Measurements from ENCODE around the gene FAM184A. TPM values are rescaled to one million over a fixed set of nuclear protein-coding genes. Genes with fewer than 3 reads are reported as not detected.

FAM184A gene
- polyA plus RNA-seq, 1 donor (not counting 4 experiments of a cell fraction or from before 2014, with no cell fraction given): 0.20 TPM

DNA sequence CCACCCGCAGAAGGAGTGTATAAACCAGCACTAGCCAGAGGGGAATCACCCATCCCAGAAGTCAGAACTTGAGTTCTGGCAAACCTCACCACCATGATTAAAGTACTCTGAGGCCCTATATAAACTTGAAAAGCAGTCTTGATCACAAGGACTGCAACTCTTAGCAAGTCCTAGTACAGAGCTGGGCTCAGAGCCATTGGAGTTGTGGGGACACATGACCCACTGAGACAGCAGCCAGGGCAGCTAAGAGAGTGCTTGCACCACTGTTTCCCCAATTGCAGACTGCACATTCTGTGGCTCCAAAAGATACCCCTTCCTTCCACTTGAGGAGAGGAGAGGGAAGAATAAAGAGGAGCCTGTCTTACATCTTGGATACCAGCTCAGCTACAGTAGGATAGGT lies 138.8 kb downstream of the FAM184A start:
- no peak overlapping the region for H3K9ac ChIP-seq (ENCODE audit: control insufficient read depth, extremely low read depth, insufficient read depth, low read length)
- H3K4me3 ChIP-seq (ENCODE audit: control insufficient read depth in 2 of 3, extremely low read depth in 1 of 3, insufficient read depth in 2 of 3, low read depth in 1 of 3, low read length in 3 of 3): no peak overlapping the region
- FAIRE-seq: no peak
- no peaks in the 10 kb centered on the region for H3K9me1 ChIP-seq (ENCODE audit: control insufficient read depth, extremely low read depth, insufficient read depth, low read length)
- dilution Hi-C loops (cut with MboI; ENCODE audit: extremely low pct_ligation_motif_present, low sequenced_read_pairs): no loop called here
- TF ChIP-seq, protein P1, sequence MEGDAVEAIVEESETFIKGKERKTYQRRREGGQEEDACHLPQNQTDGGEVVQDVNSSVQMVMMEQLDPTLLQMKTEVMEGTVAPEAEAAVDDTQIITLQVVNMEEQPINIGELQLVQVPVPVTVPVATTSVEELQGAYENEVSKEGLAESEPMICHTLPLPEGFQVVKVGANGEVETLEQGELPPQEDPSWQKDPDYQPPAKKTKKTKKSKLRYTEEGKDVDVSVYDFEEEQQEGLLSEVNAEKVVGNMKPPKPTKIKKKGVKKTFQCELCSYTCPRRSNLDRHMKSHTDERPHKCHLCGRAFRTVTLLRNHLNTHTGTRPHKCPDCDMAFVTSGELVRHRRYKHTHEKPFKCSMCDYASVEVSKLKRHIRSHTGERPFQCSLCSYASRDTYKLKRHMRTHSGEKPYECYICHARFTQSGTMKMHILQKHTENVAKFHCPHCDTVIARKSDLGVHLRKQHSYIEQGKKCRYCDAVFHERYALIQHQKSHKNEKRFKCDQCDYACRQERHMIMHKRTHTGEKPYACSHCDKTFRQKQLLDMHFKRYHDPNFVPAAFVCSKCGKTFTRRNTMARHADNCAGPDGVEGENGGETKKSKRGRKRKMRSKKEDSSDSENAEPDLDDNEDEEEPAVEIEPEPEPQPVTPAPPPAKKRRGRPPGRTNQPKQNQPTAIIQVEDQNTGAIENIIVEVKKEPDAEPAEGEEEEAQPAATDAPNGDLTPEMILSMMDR (optimal IDR thresholded peaks at IDR 0.05 in 1 of 3, IDR thresholded peaks at IDR 0.05 in 1 of 3, conservative IDR thresholded peaks at IDR 0.05 in 1 of 3; ENCODE audit: extremely low read depth in 1 of 3, insufficient read depth in 2 of 3, low read length in 3 of 3): no peak
- TF ChIP-seq EZH2 (IDR thresholded peaks at IDR 0.05; ENCODE audit: low read length): no peak
- no peak overlapping the region for H3K4me2 ChIP-seq (ENCODE audit: control insufficient read depth, extremely low read depth, insufficient read depth, low read depth, low read length)
- H3K79me2 ChIP-seq (ENCODE audit: control insufficient read depth, insufficient read depth, low read length): no peaks in the 10 kb centered on the region
- no peaks in the 10 kb centered on the region for H3K9me3 ChIP-seq (ENCODE audit: control insufficient read depth, low read depth, low read length)
- no peak for DNase-seq (ENCODE audit: low read depth, low spot score)
- no peaks in the 10 kb centered on the region for H3K27me3 ChIP-seq (ENCODE audit: control insufficient read depth, extremely low read depth, insufficient read depth, low read length)
- H2AFZ ChIP-seq (ENCODE audit: control insufficient read depth, low read length): no peak overlapping the region
- H4K20me1 ChIP-seq (ENCODE audit: control insufficient read depth, extremely low read depth, insufficient read depth, low read length): no peaks in the 10 kb centered on the region
- H3K27ac ChIP-seq (ENCODE audit: control insufficient read depth, insufficient read depth, low read length): no peak overlapping the region
- H3K4me1 ChIP-seq (ENCODE audit: control insufficient read depth, extremely low read depth, insufficient read depth, low read length): no peaks in the 10 kb centered on the region
- no peaks in the 10 kb centered on the region for H3K36me3 ChIP-seq (ENCODE audit: control insufficient read depth in 2 of 2, extremely low read depth in 1 of 2, insufficient read depth in 2 of 2, low read length in 2 of 2)

DNA sequence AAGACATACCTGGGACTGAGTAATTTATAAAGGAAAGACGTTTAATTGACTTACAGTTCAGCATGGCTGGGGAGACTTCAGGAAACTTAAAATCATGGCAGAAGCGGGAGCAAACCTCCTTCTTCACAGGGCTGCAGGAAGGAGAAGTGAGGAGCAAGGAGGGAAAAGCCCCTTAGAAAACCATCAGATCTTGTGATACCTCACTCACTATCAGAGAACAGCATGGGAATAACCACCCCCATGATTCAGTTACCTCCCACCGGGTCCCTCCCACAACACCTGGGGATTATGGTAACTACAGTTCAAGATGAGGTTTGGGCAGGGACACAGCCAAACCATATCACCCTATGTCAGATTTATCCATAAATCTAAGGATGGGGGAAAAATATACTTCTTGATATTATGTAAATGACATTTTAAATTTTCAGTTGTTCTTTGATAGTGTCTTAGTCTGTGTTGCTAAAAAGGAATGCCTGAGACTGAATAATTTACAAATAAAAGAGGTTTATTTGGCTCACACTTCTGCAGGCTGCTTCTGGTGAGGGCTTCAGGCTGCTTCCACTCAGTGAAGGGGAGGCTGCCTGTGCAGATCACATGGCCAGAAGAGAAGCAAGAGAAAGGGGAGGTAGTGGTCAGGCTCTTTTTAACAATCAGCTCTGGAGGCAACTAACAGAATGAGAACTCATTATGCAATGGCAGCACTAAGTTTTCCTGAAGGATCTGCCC lies 142.3 kb downstream of the FAM184A start:
- no peaks in the 10 kb centered on the region for H3K9me3 ChIP-seq (ENCODE audit: control insufficient read depth, low read depth, low read length)
- H4K20me1 ChIP-seq (ENCODE audit: control insufficient read depth, extremely low read depth, insufficient read depth, low read length): no peaks in the 10 kb centered on the region
- H3K4me2 ChIP-seq (ENCODE audit: control insufficient read depth, extremely low read depth, insufficient read depth, low read depth, low read length): no peak overlapping the region

More for the DNA sequence above, 142.3 kb downstream of the FAM184A start:
- FAIRE-seq (no peak), DNase-seq (ENCODE audit: low read depth, low spot score) (no peak)
- H3K4me3 ChIP-seq (ENCODE audit: control insufficient read depth in 2 of 3, extremely low read depth in 1 of 3, insufficient read depth in 2 of 3, low read depth in 1 of 3, low read length in 3 of 3): no peak overlapping the region
- H3K36me3 ChIP-seq (ENCODE audit: control insufficient read depth in 2 of 2, extremely low read depth in 1 of 2, insufficient read depth in 2 of 2, low read length in 2 of 2): peaks cover 0 to 2% of the 10 kb centered on the region in 2 experiments
- no peak overlapping the region for H2AFZ ChIP-seq (ENCODE audit: control insufficient read depth, low read length)
- TF ChIP-seq, protein P1 (optimal IDR thresholded peaks at IDR 0.05 in 1 of 3, IDR thresholded peaks at IDR 0.05 in 1 of 3, conservative IDR thresholded peaks at IDR 0.05 in 1 of 3; ENCODE audit: extremely low read depth in 1 of 3, insufficient read depth in 2 of 3, low read length in 3 of 3): no peak
- TF ChIP-seq EZH2 (IDR thresholded peaks at IDR 0.05; ENCODE audit: low read length): no peak
- H3K27ac ChIP-seq (ENCODE audit: control insufficient read depth, insufficient read depth, low read length): no peak overlapping the region
- no peaks in the 10 kb centered on the region for H3K27me3 ChIP-seq (ENCODE audit: control insufficient read depth, extremely low read depth, insufficient read depth, low read length)
- no peak overlapping the region for H3K9ac ChIP-seq (ENCODE audit: control insufficient read depth, extremely low read depth, insufficient read depth, low read length)
- H3K79me2 ChIP-seq (ENCODE audit: control insufficient read depth, insufficient read depth, low read length): peaks cover 5% of the 10 kb centered on the region
- H3K4me1 ChIP-seq (ENCODE audit: control insufficient read depth, extremely low read depth, insufficient read depth, low read length): peaks cover 5% of the 10 kb centered on the region
- H3K9me1 ChIP-seq (ENCODE audit: control insufficient read depth, extremely low read depth, insufficient read depth, low read length): no peaks in the 10 kb centered on the region
- dilution Hi-C loops (cut with MboI; ENCODE audit: extremely low pct_ligation_motif_present, low sequenced_read_pairs): no loop called here

Data from keratinocyte (primary cell).